Gastrocnemius medialis (tissue), 4 donors: ENCODE data around the gene CALD1. TPM values are rescaled to one million over a fixed set of nuclear protein-coding genes. Genes with fewer than 3 reads are reported as not detected.
A peak's percentile ranks its signal among the peaks of the same experiment; 100 is the strongest.

Source experiments
- ATAC-seq, 2 donors: fragments of 150-250 bp; one replicate each; pipeline ENCODE4 v1.9.1; 2016
- DNase-seq, 2 donors: peaks; one replicate each; pipeline ENCODE4 v3.0.0-alpha.2; 2019
- H3K27ac ChIP-seq, 4 donors: fragments of 200-600 bp; sonication (generic); 1 replicate in 1 of 4; 2 replicates in 3 of 4; pipeline ENCODE4 v1.5.1; 2016 to 2018; ENCODE audit warnings: mild to moderate bottlenecking in 2 of 4, moderate library complexity in 1 of 4
- H3K27me3 ChIP-seq, 3 donors: fragments of 200-600 bp; sonication (generic) in 2 of 3; 1 replicate in 1 of 3; 2 replicates in 2 of 3; pipeline versions ENCODE4 v1.5.1 to v1.6.0; 2016 to 2019; ENCODE audit warnings: mild to moderate bottlenecking in 1 of 3, moderate library complexity in 1 of 3
- H3K36me3 ChIP-seq, 2 donors: fragments of 200-600 bp; sonication (generic) in 1 of 2; one replicate each; pipeline ENCODE4 v1.5.1; 2017 to 2018
- H3K4me1 ChIP-seq, 2 donors: fragments of 200-600 bp; sonication (generic) in 1 of 2; one replicate each; pipeline ENCODE4 v1.5.1; 2016 to 2017; ENCODE audit warnings: mild to moderate bottlenecking in 2 of 2
- H3K4me3 ChIP-seq, 4 donors: fragments of 200-600 bp; sonication (generic) in 3 of 4; 1 replicate in 1 of 4; 2 replicates in 3 of 4; pipeline ENCODE4 v1.5.1; 2016 to 2019; ENCODE audit warnings: mild to moderate bottlenecking in 2 of 4
- H3K9me3 ChIP-seq, 3 donors: fragments of 200-600 bp; sonication (generic) in 2 of 3; 1 replicate in 1 of 3; 2 replicates in 2 of 3; pipeline ENCODE4 v1.5.1; 2016 to 2019
- POLR2A ChIP-seq, 2 donors: fragments of 450-650 bp; IDR thresholded peaks; one replicate each; pipeline ENCODE4 v1.6.1; 2017; ENCODE audit warnings: antibody characterized with exemption in 2 of 2, mild to moderate bottlenecking in 2 of 2, moderate library complexity in 2 of 2
- in situ Hi-C, 4 donors: fragments of 200-750 bp; cut with MboI; loops; one replicate each; pipeline versions ENCODE4 v1.15.0 to v1.8.0; 2017; ENCODE audit warnings: low sequenced_read_pairs in 4 of 4
- intact Hi-C: fragments of 100-400 bp; cut with DNase I; formaldehyde crosslinking; loops from one replicate; pipeline ENCODE4 v1.15.1; 2023; ENCODE audit warnings: low total_unique reads
- total RNA-seq, 4 donors: library from RNA; depleted of rRNA; stranded (reverse); fragments of >200 nt; gene quantifications; one replicate each; pipeline versions ENCODE4 v1.1.0 to v1.2.3, GENCODE V29; 2016
- TF ChIP-seq, protein P1 (sequence below), 5 experiments: fragments of 450-650 bp in 3 of 5; fragments of 200-600 bp in 2 of 5; sonication (generic) in 2 of 5; IDR thresholded peaks in 4 of 5; conservative IDR thresholded peaks in 1 of 5; 1 replicate in 4 of 5; 2 replicates in 1 of 5; pipeline ENCODE4 v1.5.1; 2016 to 2019; ENCODE audit warnings: antibody characterized with exemption in 5 of 5, mild to moderate bottlenecking in 3 of 5, moderate library complexity in 3 of 5

The CALD1 gene
- total RNA-seq, 4 donors from 2014 or later, result 25.9 to 43.2 (median 32.3) TPM

DNA sequence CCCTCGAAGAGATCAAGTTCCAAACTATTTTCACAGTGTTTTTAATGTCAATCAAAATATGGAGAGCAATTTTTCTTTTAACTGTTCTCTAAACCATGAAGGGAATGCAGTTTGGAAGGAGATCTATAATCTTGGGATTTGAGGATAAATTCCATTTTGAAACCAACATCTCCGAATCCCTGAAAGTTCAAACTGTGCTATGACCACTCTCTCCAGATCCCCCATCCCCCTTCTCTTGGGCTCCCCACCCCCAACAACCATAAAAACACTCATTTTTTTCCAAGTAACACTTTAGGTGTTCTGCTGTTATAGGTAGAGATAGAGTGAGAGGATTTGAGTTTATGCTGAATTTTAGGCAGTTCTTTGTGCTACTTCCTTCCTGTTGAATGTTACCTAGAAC is 1.7 kb downstream of the CALD1 start:
- no peaks in the 10 kb centered on the region for H3K27me3 ChIP-seq
- H3K27ac ChIP-seq, result peak overlapping the region; percentile 74 to 78 (median 76)
- intact Hi-C loops, result no loop called here
- peak overlapping the region; percentile 40 to 60 (median 50) for H3K4me3 ChIP-seq
- TF ChIP-seq POLR2A (IDR thresholded peaks at IDR 0.05), result no peak
- TF ChIP-seq, protein P1, sequence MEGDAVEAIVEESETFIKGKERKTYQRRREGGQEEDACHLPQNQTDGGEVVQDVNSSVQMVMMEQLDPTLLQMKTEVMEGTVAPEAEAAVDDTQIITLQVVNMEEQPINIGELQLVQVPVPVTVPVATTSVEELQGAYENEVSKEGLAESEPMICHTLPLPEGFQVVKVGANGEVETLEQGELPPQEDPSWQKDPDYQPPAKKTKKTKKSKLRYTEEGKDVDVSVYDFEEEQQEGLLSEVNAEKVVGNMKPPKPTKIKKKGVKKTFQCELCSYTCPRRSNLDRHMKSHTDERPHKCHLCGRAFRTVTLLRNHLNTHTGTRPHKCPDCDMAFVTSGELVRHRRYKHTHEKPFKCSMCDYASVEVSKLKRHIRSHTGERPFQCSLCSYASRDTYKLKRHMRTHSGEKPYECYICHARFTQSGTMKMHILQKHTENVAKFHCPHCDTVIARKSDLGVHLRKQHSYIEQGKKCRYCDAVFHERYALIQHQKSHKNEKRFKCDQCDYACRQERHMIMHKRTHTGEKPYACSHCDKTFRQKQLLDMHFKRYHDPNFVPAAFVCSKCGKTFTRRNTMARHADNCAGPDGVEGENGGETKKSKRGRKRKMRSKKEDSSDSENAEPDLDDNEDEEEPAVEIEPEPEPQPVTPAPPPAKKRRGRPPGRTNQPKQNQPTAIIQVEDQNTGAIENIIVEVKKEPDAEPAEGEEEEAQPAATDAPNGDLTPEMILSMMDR (IDR thresholded peaks at IDR 0.05 in 4 of 5, conservative IDR thresholded peaks at IDR 0.05 in 1 of 5), result no peak
- no peak for ATAC-seq
- H3K4me1 ChIP-seq, result peaks cover 0 to 19% of the 10 kb centered on the region in 2 donors
- no peaks in the 10 kb centered on the region for H3K9me3 ChIP-seq
- in situ Hi-C loops, result no loop called here
- H3K36me3 ChIP-seq, result no peaks in the 10 kb centered on the region
- no peak for DNase-seq

DNA sequence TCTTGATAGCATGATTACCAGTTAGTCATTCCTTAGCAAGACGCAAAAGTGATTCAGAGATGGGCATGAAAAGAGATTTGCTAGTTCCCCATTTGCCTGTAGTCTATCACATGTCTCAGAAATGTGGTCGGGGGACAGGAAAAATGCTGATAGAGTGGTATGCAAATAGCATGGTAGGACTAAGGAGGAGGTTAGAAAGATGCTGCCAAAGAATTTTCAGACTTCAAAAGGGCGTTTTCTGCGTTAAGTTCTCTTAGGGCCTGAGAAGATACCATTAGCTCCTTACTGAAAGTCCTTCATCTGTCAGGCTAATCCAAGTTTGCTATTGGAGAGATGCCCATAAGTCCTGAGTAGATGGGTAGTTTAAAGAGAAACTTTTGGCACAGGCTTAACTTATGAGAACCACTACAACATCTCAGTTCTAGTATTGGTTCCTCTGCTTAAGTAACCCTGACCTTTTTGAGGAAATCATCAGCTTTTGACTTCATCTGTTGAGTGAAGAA is 2.7 kb downstream of the CALD1 start:
- ATAC-seq, result no peak
- intact Hi-C loops, result no loop called here
- H3K27ac ChIP-seq, result peak overlapping the region; percentile 74 to 78 (median 76)
- no peaks in the 10 kb centered on the region for H3K9me3 ChIP-seq
- no peaks in the 10 kb centered on the region for H3K27me3 ChIP-seq
- DNase-seq, result no peak
- in situ Hi-C loops, result no loop called here
- H3K36me3 ChIP-seq, result no peaks in the 10 kb centered on the region
- H3K4me3 ChIP-seq, result peak overlapping the region; percentile 9 to 60 (median 46)
- TF ChIP-seq POLR2A (IDR thresholded peaks at IDR 0.05), result no peak
- TF ChIP-seq, protein P1 (IDR thresholded peaks at IDR 0.05 in 4 of 5, conservative IDR thresholded peaks at IDR 0.05 in 1 of 5), result no peak
- peaks cover 0 to 19% of the 10 kb centered on the region in 2 donors for H3K4me1 ChIP-seq

DNA sequence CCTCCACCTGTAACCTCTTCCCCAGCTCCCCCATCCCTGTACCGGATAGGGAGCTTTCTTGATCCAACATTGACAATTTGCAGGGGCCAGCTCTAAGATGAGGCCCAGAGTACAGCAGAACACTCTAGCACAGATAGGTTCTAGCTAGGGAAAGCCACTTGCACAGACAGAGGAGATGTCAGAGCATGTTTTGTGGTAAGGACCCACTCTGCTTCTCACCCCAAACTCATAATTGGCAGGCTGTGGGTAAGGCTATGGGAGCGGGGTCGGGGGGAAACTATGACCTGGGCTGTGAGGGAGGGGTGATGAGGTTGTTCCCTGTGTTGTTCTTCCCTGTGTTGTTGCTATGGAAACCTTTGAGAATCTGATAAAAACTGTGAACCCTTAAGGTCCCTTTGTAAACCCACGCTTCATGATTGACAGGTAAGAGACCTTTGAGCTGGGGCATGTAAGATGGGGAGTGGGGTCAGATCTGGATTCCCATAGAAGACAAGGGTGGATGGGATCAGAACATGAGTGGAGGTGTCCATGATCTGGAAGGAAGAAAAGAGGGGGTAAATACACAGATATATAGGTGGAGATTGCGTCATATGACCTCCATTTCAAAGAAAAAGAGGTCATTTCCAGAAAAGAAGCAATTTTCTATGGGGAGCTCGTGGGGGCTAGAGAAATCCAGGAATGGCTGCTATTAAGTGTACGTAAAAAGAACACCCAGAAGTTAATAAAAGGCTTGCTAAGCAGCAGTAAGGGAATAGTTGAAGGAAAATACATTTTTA is 4.0 kb downstream of the CALD1 start:
- intact Hi-C loops, result no loop called here
- peak overlapping the region in 2 of 4 donors; percentile 22 to 60 for H3K4me3 ChIP-seq
- TF ChIP-seq POLR2A (IDR thresholded peaks at IDR 0.05), result no peak
- TF ChIP-seq, protein P1 (IDR thresholded peaks at IDR 0.05 in 4 of 5, conservative IDR thresholded peaks at IDR 0.05 in 1 of 5), result no peak

DNA sequence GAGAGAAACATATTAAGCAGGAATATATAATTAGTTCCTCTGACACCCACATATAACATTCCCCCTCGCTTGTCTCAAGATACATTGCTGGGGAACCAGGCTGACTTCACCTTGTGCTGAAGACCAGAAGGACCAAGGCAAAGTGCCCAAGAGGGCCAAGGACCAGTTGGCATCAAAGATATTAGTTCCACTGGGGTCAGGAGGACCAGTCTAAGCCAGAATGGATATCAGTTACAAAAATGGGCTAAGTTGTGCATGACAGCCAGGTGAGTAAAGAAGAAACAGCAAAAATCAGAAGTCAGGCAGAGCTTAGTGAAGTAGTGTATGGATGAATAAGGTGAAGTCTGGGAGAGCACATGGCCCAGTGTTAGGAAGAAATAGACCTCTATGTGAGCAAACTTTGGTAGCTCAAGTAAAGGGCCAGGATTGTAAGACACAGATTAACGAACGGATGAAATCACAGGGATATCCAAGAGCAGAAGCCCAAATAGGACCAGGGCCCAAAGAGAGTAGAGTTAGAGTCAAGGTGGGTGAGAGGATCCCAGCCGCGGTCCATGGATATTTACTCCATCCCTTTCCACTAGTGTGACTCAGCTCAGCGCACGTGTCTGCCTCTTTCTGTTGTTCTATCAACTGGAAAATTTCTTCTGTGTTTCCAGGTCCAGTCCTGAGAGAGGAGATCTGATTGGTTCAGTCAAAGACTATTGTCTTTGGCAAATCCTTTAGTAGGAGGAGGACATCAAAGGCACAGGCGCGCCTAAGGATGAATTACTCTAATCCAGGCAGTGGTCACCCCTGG is 5.0 kb downstream of the CALD1 start:
- Histone ChIP-seq H3K9me3 (no peaks in the 10 kb centered on the region), H3K36me3 (no peaks in the 10 kb centered on the region), H3K27me3 (no peaks in the 10 kb centered on the region), H3K27ac (peak overlapping the region; percentile 5 to 78 (median 24)), H3K4me3 (no peak overlapping the region), H3K4me1 (peaks cover 0 to 12% of the 10 kb centered on the region in 2 donors)
- DNase-seq, result no peak
- in situ Hi-C loops, result no loop called here
- ATAC-seq, result no peak
- intact Hi-C loops, result no loop called here
- TF ChIP-seq, protein P1 (IDR thresholded peaks at IDR 0.05 in 4 of 5, conservative IDR thresholded peaks at IDR 0.05 in 1 of 5), result no peak

More for the DNA sequence above, 4.0 kb downstream of the CALD1 start:
- H3K4me1 ChIP-seq, result peaks cover 0 to 16% of the 10 kb centered on the region in 2 donors
- H3K9me3 ChIP-seq, result no peaks in the 10 kb centered on the region
- DNase-seq, result no peak
- peak overlapping the region; percentile 28 to 78 (median 76) for H3K27ac ChIP-seq
- ATAC-seq, result no peak
- in situ Hi-C loops, result no loop called here
- H3K27me3 ChIP-seq, result no peaks in the 10 kb centered on the region
- no peaks in the 10 kb centered on the region for H3K36me3 ChIP-seq
